Measurements from ENCODE around the gene KRT79.

The KRT79 gene

DNA sequence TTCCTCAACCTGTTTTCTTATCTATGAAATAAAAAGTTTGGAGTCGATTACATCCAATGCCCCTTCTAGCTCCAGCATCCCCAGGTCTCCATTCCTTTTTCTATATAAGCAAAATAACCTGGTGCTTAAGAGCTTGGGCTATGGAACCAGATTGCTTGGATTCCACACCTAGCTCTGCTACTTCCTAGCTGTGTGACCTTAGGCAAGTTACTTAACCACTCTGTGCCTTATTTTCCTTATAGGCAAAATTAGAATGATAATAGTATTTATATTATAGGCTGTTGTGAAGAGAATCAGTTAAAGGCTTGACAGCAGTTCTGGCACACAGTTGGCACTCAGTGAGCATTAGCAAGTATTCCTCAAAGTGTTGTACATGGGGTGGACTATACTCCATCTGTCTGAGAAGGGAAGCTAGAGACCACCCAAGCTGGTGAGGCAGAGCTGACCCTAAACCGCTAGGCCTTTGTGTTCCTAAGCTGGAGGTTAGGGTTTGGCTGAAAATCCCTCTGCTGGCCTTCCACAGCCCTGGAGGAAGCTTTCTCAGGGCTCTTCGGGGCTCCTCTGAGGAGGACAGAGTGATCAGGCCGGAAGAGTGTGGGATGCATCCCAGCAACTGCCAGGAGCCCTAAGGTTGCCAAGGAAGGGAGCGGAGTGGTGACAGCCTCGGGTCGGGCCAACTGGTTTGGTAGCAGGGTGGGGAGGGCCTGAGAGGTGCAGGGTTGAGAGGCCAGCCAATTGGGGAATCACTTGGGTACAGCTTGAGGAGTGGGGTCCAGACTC, 14.2 kb downstream of the KRT79 start:
- DNase-seq (ENCODE audit: low read depth in 3 of 3), result no peak

DNA sequence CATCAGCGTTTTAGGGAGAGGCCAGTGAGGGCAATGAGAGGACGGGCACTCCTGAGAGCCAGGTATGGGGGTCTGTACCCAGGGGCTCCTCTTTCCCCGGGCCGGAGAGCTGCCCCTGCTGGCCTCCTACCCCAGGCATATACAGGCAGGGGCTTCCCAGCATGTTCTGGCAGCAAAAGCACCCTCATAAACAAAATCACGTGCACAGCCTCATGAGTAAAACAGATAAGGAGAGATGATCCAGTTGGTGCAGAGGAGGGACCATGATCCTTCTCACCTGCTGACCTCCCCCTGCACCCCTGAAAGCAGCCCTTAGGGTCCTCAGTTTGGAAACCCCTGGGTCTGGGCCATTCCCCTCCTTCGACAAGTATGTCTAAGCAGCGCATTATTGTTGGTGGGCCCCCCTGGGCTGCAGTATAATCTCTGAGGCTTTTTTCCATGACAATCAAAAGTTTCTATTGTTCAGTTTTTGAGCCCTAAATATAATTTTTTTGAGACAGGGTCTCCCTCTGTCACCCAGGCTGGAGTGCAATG, 15.2 kb downstream of the KRT79 start:
- no peak for DNase-seq (ENCODE audit: low read depth in 3 of 3)

DNA sequence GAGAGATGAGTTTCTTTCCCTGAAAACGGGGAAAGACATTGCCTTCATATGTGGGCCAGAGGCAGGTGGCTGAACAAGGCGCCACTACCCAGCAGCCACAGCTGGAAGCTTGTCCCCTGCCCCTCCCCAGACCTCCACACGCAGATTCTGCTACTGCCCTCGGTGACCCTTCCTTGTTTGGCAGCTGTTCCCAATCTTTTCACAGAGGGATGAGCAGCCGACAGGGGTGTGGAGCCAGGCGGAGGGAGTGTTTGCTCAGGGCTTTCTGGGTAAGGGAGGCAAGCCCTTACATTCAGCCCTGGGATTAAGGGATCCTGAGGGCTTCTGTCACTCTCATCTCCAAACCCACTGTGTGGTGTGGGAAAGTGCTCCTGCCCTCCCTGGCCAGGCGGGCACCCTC, 15.7 kb downstream of the KRT79 start:
- DNase-seq (ENCODE audit: low read depth in 3 of 3), result no peak

DNA sequence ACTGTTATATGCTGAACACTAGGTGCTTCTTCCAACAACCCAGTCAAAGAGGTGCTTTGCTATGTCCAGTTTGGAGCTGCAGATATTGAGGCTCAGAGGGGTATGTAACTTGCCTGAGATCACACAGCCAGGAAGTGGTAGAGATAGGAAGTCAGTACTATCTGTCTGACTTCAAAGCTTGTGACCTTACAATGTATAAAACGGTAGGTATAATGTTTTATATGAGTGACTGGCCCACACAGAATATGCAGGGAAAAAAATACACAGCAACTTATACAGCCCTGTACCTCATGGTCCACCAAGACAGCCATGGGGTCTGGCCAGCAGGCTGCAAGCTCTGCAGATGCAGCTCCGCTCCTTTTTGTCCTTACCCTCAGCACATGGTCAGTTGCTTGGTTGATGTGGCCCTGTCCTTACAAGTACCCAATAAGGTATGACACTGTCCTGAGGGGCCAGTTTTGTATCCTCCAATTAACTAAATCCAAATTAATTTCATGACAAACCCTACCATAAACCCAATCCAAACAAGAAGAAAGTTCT, 16.3 kb downstream of the KRT79 start:
- no peak for DNase-seq (ENCODE audit: low read depth in 3 of 3)

DNA sequence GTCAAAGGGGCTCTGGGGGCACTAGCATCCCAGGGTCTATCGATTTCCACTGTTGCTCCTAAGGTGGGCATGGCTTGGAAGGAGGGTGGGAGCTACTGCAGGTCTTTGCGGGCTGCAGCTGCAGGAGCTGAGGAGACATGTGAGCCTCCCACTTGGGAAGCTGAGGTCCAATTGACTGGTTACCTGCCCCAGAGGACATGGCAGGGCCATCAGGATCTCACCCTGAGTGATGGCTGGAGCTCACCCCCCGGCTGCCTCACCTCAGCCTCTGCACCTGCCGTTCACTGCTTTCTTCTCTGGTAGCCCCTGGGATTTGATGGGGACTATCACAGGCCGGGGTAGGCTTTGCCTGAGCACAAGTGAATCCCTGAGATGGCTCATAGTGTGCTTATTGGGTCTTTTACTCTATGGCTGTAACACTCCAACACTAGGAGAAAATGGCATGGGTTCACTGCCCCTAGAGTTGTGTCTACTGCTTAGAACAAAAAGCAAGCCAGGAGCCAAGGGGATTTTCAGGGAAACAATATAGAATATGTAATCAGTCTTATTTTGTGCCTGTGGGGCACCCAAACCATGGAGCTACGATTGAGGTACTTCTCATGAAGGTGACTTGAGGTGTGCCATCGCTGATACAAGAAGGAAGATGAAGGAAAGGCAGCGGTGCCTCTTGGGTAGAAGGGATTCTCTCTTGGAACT, 17.0 kb downstream of the KRT79 start:
- DNase-seq (ENCODE audit: low read depth in 3 of 3), result no peak

DNA sequence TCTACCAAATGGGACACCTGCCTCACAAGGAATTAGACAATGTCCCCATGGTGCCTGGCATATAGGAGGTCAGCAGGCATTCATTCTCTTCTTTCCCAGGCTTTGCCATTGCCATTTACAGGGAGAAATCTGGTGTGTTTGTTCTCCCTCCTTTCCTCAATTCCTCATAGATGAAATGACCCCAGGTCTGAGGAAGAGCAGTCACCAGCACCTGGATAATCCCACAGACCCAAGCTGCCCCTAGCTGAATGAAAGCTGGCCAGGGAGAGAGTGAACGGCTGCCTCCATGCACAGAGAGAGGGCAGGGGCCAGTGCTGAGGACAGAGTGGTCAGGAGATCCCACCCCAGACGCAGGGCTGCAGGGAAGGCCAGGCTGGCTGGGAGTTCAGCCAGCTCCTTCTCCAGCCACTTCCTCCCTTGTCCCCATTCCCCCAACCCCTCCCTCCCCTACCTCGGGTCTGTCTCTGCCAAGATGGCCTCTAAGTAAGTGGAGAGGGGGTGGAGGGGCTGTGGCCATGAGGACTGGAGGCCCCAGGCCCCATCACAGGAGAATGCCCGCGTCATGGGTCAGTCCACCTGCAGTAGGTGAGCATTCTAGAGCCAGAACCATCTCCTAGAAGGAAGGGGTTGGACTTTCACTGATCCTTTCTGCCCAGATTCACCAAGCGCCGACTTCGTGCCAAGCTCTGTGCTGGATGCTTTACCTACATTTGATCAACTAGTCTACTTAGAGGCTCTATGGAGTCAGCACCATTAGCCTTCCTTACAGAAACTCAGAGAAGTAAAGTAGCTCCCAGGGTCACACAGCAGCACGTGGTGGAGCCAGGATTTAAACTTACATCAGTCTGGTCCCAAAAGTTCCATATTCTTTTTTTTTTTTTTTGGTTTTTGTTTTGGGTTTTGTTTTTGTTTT, 18.2 kb downstream of the KRT79 start:
- DNase-seq (ENCODE audit: low read depth in 3 of 3), result no peak

DNA sequence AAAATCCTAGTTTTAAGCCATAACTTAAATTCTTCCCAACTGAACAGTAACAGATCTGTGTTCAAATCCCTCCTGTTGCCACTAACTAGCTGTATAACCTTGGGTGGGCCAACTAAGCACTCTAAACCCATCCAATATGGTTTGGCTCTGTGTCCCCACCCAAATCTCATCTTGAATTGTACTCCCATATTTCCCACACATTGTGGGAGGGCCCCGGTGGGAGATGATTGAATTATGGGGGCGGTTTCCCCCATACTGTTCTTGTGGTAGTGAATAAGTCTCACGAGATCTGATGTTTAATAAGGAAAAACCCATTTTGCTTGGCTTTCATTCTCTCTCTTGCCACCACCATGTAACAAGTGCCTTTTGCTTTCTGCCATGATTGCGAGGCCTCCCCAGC, 18.9 kb downstream of the KRT79 start:
- DNase-seq (ENCODE audit: low read depth in 3 of 3), result no peak

DNA sequence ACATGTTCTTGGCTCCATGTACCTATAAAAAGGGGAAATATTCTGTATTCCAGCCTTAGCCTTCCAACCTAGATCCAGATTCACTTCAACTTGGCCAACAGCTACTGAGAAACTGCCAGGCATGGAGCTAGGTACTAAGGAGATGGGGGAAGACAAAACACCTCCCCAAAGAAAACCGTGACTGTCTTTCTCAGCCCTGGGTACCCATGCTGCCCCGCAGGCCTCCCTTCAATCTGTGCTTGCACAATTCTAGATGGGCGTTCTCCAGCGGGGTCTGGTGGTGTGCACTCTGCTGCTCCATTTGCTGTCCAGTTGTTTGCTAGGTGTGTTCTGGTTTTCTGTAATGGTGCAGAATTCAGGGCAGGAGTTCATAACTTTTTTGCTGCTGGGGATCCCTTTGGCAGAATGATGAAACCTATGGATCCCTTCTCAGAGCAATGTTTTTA, 19.4 kb downstream of the KRT79 start:
- no peak for DNase-seq (ENCODE audit: low read depth in 3 of 3)

DNA sequence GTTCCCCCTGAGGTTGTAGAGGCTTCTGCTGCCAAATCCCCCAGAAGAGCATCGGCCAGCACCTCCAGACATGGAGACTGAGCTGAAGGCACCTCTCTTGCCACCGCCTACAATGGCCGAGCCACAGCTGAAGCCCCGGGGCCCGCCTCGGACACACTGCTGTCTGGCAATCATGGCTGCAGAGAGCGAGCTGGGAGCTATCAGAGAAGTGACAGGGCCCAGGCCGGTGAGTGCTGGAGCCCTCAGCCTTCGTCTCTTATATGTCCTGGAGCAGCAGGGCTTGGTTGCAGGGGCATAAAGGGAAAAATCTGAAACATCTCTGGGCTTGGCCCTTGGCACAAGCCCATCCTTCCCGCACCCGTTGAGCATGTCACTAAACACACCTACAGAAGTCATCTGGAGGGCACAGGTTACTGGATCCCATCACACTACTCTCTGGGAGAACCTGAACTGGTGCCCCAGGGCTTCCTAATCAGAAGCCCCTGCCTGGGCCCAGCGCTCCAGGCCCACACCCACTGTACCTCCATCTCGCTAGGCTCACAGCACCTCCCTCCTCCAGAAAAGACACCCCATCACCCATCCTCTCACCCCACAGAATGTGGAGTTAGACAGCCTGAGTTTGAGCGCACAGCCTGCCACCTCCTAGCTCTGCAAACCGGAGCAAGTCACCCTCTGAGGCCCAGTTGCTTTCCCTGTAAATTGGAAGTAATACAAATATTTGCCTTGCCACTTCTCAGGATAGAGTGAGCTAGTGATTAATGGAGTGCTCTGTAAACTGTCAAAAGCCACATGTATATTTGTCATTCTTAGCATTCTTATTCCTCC, 20.0 kb downstream of the KRT79 start, which contains the start of gene KRT4:
TSS of gene KRT4 (minus strand) at position 232 of the 825 bp plus-strand sequence. CDS start at position 174, 58 bp downstream.
- DNase-seq (ENCODE audit: low read depth in 3 of 3), result no peak

DNA sequence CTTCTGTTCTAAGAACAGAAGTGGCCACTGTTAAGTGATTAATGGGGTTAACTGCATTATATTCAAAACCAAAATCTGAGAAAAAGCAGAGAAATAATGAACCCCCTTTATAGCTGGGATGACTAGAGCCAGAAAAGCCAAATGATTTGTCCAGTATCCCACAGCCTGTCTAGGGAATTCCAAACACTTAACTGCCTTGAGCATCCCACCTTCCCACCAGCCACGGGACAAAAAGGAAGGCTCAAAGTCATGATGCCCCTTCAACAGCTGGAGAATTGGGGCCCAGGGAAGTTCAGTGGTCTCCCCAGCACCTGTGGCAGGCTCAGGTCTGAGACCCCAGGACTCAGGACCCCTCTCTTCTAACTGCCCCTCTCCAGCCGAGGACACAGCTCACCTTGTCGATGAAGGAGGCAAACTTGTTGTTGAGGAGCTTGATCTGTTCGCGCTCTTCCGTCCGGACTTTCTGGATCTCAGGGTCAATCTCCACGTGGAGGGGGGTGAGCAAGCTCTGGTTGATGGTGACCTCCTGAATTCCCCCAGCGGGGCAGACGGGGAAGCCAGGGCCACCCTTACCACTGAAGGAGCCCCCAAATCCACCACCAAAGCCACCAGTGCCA, 20.8 kb downstream of the KRT79 start:
- no peak for DNase-seq (ENCODE audit: low read depth in 3 of 3)

DNA sequence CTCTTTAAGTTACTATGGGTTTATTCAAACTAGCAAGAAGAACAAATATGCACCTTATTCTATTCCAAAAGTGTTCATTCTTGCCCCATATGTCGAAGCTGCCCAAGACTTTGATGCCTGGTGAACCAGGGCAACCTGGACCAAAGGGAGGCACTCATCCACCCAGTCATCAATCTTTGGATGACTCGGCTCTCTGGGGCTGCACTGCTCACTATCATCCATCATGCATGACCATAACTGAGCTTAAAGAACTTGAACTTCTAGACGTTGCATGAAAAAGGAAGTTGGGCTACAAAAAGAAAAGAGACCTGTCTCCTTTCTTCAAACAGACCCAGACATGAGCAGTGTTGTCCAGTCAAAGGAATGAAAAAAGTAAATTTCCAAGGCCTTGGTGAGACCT, 21.4 kb downstream of the KRT79 start:
- DNase-seq (ENCODE audit: low read depth in 3 of 3), result no peak

DNA sequence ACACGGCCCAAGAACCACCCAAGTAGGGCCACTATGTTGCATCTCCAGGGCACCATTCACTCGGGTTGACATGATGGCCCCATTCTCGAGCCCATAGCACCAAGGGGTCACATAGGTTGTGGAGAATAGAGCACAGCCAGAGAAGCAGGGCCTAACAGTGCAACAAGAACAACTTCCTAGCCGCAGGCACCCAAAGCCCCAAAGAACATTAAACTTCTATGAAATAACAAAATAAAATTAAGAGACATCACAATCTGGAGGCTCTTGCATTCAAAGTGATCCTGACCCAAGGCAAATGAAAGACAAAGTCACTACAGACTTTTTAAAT, 22.1 kb downstream of the KRT79 start:
- no peak for DNase-seq (ENCODE audit: low read depth in 3 of 3)

DNA sequence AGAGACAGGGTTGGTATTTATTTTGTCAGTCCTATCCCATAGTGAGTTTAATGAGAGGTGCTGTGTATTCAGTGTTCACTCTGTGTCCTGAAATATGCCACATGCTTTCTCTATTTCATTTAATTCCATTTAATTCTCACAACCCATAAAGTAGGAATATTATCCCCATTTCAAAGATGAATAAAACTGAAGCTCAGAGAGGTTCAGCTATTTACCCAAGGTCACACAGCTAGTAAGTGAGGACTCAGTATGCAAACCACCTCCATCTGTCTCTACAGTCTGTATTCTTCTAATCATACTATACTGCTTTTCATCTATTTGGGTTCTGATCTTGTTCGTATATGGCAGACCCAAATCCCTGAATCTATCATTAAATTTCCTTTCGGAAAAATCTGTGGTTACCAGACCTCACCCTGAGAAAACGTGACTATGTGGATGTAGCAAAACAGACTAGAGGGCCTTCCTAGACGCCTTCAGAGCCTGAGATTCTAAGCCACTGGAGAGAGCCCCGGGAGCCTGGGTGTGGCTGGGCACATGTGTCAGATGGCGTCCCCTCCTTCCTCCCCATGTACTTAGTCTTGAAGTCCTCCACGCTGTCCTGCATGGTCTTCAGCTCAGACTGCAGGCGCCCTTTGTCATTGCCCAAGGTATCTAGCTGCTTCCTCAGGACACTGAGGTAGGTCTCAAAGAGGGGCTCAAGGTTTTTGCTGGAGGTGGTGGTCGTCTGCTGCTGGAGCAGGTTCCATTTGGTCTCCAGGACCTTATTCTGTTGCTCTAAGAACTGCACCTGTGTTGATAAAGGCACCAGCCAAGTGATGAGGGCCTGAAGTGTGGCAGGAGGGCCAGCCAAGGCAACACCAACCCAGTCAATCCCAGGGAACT, 22.7 kb downstream of the KRT79 start:
- DNase-seq (ENCODE audit: low read depth in 3 of 3), result no peak

DNA sequence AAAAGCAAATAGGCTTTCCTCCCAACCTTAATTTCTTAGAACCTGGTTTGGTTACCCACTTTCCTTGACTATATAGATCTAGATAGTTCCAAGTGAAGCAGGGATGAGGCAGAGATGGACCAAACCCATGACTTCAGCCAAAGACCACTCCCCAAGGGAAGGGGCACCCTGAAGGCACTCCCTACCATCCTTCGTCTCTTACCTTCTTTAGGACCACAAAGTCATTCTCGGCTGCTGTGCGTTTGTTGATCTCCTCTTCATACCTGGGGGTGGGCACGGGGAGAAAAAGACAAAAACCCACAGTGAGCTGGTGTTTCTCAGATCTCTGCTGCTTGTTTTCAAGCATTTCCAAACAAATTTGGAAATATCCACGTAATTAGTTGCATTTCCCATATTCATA, 23.6 kb downstream of the KRT79 start:
- no peak for DNase-seq (ENCODE audit: low read depth in 3 of 3)

DNA sequence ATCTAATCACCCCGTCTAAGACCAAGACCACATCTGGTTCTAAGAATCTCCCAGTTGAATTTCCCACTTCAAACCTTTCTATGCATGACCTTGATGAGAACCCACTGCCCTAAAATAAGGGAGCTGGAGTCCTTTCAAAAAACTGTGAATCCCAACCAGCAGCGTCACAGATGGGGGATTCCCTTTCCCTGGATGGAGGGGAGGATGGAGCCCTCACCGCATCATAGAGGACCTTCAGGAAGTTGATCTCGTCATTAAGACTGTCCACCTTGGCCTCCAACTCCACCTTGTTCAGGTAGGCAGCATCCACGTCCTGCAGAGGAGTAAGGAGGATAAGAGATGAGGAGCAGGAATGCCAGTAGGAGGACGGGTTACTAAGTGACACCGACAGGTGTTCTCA, 24.9 kb downstream of the KRT79 start:
- no peak for DNase-seq (ENCODE audit: low read depth in 3 of 3)

DNA sequence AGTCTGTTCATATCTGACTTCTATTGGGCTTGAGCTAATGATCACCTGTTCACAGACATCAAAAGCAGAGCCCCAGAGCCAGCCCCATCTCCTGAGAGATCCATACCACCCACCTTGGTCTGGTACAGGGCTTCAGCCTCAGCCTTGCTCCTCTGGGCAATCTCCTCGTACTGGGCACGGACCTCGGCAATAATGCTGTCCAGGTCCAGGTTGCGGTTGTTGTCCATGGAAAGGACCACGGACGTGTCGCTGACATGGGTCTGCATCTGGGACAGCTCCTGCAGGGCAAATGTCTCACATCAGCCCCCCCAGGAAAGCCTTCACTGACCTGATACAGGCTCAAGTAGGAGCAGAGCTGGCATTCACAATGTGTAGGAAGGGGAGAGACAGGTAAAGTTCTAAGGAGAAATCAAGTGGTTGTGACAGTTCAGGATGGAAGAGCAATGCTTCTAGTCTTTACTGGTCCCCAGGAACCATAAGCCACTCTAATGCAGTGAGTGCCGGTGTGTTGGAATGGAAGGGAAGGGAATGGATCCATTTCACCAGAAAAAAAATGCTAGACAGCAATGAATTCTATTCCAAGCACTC, 25.4 kb downstream of the KRT79 start:
- DNase-seq (ENCODE audit: low read depth in 3 of 3), result no peak

DNA sequence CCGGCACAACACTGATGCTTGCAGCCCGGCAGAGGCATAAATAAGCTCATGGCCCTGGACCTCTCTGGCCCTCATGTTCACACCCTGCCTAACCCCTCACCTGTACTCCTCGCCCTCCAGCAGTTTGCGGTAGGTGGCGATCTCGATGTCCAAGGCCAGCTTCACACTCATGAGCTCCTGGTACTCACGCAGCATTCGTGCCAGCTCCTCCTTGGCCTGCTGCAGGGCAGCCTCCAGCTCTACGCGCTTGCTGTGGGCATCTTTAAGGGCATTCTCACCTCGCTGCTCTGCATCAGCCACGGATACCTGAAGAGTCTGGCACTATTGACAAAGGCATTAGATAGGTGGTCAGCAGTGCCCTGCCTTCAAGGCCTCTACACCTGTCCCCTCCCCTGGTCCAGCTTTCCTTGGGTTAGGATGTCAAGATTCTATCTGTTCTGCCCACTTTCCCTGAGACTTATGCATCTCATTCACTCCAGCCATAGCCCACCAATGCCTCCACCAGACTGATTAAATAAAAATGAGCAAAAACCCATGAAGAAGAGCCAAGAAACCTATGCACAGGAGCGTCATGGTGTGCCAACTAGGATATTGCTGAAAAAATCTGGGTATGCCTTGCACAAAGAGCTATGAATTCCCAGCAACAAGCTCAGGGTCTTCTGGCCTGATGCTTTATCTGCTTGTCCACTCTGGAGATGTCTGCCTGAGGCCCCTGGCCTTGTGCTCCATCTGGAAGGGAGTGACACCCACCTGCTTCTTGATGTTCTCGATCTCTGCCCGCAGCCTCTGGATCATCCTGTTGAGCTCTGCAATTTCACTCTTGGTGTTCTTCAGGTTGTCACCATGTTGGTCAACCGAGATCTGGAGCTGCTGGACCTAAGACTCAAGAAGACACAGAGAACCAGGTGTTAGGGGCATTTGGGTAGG, 26.3 kb downstream of the KRT79 start:
- DNase-seq (ENCODE audit: low read depth in 3 of 3), result no peak
